OCI-LY7 (cell line): ENCODE data around the gene GPR89A.
"Not testable (repeated sequence)": the region's sequence is repeated elsewhere in the genome, so short reads cannot be mapped to it uniquely, and the experiment has no call there.

ENCODE experiments used
- CTCF ChIP-seq: fragments of 200-600 bp; sonication (generic); conservative IDR thresholded peaks from 2 replicates; pipeline ENCODE4 v1.5.1; 2014; ENCODE audit warnings: mild to moderate bottlenecking, antibody characterized with exemption, low read length, moderate library complexity, mixed read lengths
- EZH2phosphoT487 ChIP-seq: fragments of 200-600 bp; sonication (generic); IDR thresholded peaks from 2 replicates; pipeline ENCODE4 v1.6.1; 2018; ENCODE audit warnings: low read depth, borderline replicate concordance, mild to moderate bottlenecking, mixed run types, antibody characterized with exemption, low read length, moderate library complexity, mixed read lengths

GRCh38 chr1:145662502-145662901 is 54.7 kb downstream of the GPR89A start:
- not testable (repeated sequence) for TF ChIP-seq CTCF, EZH2phosphoT487
